Gastroesophageal sphincter (tissue), 3 donors: Measurements from ENCODE around the gene JARID2.

Source experiments
- EP300 ChIP-seq: sonication (generic); formaldehyde crosslinking; IDR thresholded peaks from one replicate; pipeline ENCODE4 v1.6.1; 2017; ENCODE audit warnings: antibody characterized with exemption, mild to moderate bottlenecking
- POLR2A ChIP-seq, 2 donors: fragments of 450-650 bp; IDR thresholded peaks; one replicate each; pipeline ENCODE4 v1.6.1; 2017; ENCODE audit warnings: antibody characterized with exemption in 2 of 2, mild to moderate bottlenecking in 2 of 2, moderate library complexity in 1 of 2
- POLR2AphosphoS5 ChIP-seq: sonication (generic); formaldehyde crosslinking; IDR thresholded peaks from one replicate; pipeline ENCODE4 v1.6.1; 2017; ENCODE audit warnings: antibody characterized with exemption
- TF ChIP-seq, protein P1 (sequence below), 4 experiments: fragments of 200-600 bp in 2 of 4; fragments of 450-650 bp in 2 of 4; sonication (generic) in 1 of 4; IDR thresholded peaks; one replicate each; pipeline ENCODE4 v1.5.1; 2017 to 2019; ENCODE audit warnings: antibody characterized with exemption in 4 of 4, mild to moderate bottlenecking in 2 of 4, moderate library complexity in 2 of 4

- TF ChIP-seq POLR2A (IDR thresholded peaks at IDR 0.05) (no peak), EP300 (no peak), POLR2AphosphoS5 (no peak)
- TF ChIP-seq, protein P1, sequence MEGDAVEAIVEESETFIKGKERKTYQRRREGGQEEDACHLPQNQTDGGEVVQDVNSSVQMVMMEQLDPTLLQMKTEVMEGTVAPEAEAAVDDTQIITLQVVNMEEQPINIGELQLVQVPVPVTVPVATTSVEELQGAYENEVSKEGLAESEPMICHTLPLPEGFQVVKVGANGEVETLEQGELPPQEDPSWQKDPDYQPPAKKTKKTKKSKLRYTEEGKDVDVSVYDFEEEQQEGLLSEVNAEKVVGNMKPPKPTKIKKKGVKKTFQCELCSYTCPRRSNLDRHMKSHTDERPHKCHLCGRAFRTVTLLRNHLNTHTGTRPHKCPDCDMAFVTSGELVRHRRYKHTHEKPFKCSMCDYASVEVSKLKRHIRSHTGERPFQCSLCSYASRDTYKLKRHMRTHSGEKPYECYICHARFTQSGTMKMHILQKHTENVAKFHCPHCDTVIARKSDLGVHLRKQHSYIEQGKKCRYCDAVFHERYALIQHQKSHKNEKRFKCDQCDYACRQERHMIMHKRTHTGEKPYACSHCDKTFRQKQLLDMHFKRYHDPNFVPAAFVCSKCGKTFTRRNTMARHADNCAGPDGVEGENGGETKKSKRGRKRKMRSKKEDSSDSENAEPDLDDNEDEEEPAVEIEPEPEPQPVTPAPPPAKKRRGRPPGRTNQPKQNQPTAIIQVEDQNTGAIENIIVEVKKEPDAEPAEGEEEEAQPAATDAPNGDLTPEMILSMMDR (IDR thresholded peaks at IDR 0.05) = no peak
Observed at GRCh38 chr6:15301179-15302006, 55.5 kb downstream of the JARID2 start.
